HEK293 (cell line): ENCODE data around the gene GLTPD2.

Source experiments
- BCL6B ChIP-seq: fragments of 450-650 bp; formaldehyde crosslinking; IDR thresholded peaks from 2 replicates; pipeline ENCODE4 v1.5.1; 2017; ENCODE audit warnings: missing biosample characterization, missing genetic modification characterization
- CTCF ChIP-seq: fragments of 450-650 bp; formaldehyde crosslinking; IDR thresholded peaks from 2 replicates; pipeline ENCODE4 v1.5.1; 2016; ENCODE audit warnings: missing biosample characterization, missing genetic modification characterization
- KLF7 ChIP-seq: fragments of 450-650 bp; formaldehyde crosslinking; IDR thresholded peaks from 2 replicates; pipeline ENCODE4 v1.5.1; 2016; ENCODE audit warnings: missing biosample characterization, missing genetic modification characterization, borderline replicate concordance
- KLF8 ChIP-seq: fragments of 450-650 bp; formaldehyde crosslinking; IDR thresholded peaks from 2 replicates; pipeline ENCODE4 v1.5.1; 2016; ENCODE audit warnings: missing biosample characterization, missing genetic modification characterization
- OVOL3 ChIP-seq: fragments of 450-650 bp; formaldehyde crosslinking; IDR thresholded peaks from 2 replicates; pipeline ENCODE4 v1.5.1; 2016; ENCODE audit warnings: missing biosample characterization, missing genetic modification characterization
- REST ChIP-seq: fragments of 450-650 bp; formaldehyde crosslinking; IDR thresholded peaks from 2 replicates; pipeline ENCODE4 v1.5.1; 2016; ENCODE audit warnings: missing biosample characterization, missing genetic modification characterization
- TCF7L2 ChIP-seq: IDR thresholded peaks from 2 replicates; pipeline ENCODE4 v1.6.1; 2011; ENCODE audit warnings: low read depth, mild to moderate bottlenecking, inconsistent platforms, low read length, moderate library complexity, borderline replicate concordance
- ZBTB1 ChIP-seq: fragments of 450-650 bp; formaldehyde crosslinking; IDR thresholded peaks from 2 replicates; pipeline ENCODE4 v1.5.1; 2016; ENCODE audit warnings: missing biosample characterization, missing genetic modification characterization
- ZBTB26 ChIP-seq: fragments of 450-650 bp; formaldehyde crosslinking; optimal IDR thresholded peaks from 2 replicates; pipeline ENCODE3; 2016; ENCODE audit warnings: missing biosample characterization, mild to moderate bottlenecking, missing genetic modification characterization
- ZBTB7A ChIP-seq: fragments of 450-650 bp; formaldehyde crosslinking; IDR thresholded peaks from 2 replicates; pipeline ENCODE4 v1.5.1; 2016; ENCODE audit warnings: low read depth, missing biosample characterization, missing genetic modification characterization
- ZNF133 ChIP-seq: fragments of 450-650 bp; formaldehyde crosslinking; IDR thresholded peaks from 2 replicates; pipeline ENCODE4 v1.5.1; 2016; ENCODE audit warnings: missing biosample characterization, missing genetic modification characterization
- ZNF274 ChIP-seq, 2 experiments: fragments of 200-500 bp in 1 of 2; fragments of 450-650 bp in 1 of 2; sonication (Bioruptor generic) in 1 of 2; formaldehyde crosslinking in 1 of 2; IDR thresholded peaks; 2 replicates each; pipeline versions ENCODE4 v1.5.1 to v1.6.1; 2014 to 2016; ENCODE audit warnings: borderline replicate concordance in 1 of 2, inconsistent platforms in 1 of 2, low read length in 1 of 2, missing biosample characterization in 1 of 2, missing genetic modification characterization in 1 of 2
- ZNF280D ChIP-seq: fragments of 450-650 bp; formaldehyde crosslinking; IDR thresholded peaks from 2 replicates; pipeline ENCODE4 v1.5.1; 2016; ENCODE audit warnings: missing biosample characterization, missing genetic modification characterization
- ZNF792 ChIP-seq: fragments of 450-650 bp; formaldehyde crosslinking; IDR thresholded peaks from 2 replicates; pipeline ENCODE4 v1.5.1; 2016; ENCODE audit warnings: missing biosample characterization, missing genetic modification characterization

GRCh38 chr17:4740584-4740983 is 48.2 kb upstream of the GLTPD2 start:
- no peak for TF ChIP-seq KLF8
- TF ChIP-seq ZBTB7A (tag by site-specific recombination): no peak
- TF ChIP-seq KLF7 (tag by site-specific recombination): no peak
- TF ChIP-seq CTCF (tag by site-specific recombination): no peak
- no peak for TF ChIP-seq ZNF280D (tag by site-specific recombination)
- no peak for TF ChIP-seq BCL6B (tag by site-specific recombination)
- no peak for TF ChIP-seq ZBTB1
- TF ChIP-seq ZBTB26 (tag by site-specific recombination): no peak
- TF ChIP-seq OVOL3 (tag by site-specific recombination): no peak
- TF ChIP-seq ZNF133 (tag by site-specific recombination): no peak
- no peak for TF ChIP-seq REST
- TF ChIP-seq TCF7L2: no peak
- no peak for TF ChIP-seq ZNF274 (IDR thresholded peaks at IDR 0.05; ENCODE audit: low read length)
- no peak for TF ChIP-seq ZNF274 (tag by site-specific recombination; IDR thresholded peaks at IDR 0.05; ENCODE audit: borderline replicate concordance)
- TF ChIP-seq ZNF792: no peak
